GM20431 (cell line): ENCODE data around the gene POLN.

Experiments used
- in situ Hi-C: fragments of 300-500 bp; cut with MseI, MboI; formaldehyde crosslinking; loops from one replicate; pipeline ENCODE4 v1.15.0; 2020; ENCODE audit warnings: low sequenced_read_pairs; ENCODE audit not compliant: unreplicated experiment

Gene POLN

GRCh38 chr4:2264481-2265041, 22.6 kb upstream of the POLN start:
- in situ Hi-C loops: no loop called here

GRCh38 chr4:2263926-2264321, 22.0 kb upstream of the POLN start:
- in situ Hi-C loops: no loop called here

- in situ Hi-C loops: no loop called here
These were observed 21.0 kb upstream of the POLN start for GRCh38 chr4:2262944-2263250.

- in situ Hi-C loops: no loop called here
These were observed 20.4 kb upstream of the POLN start for GRCh38 chr4:2262145-2262943.

DNA sequence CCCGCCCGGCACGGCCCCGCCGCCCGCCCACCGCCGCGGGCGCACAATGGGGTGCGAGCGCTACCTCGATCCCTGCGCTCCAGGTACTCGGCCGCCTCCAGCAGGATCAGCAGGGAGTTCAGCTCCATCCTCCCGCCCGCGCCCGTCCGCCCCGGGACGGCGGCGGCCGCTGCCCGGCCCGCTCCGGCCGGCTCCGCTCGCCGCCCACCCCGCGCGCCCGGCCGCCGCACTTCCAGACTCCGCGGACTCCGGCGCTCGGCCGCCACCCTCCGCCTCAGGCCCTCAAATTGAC, 19.9 kb upstream of the POLN start, which contains the start of gene MXD4:
Gene MXD4, minus strand, starts transcription at position 257 of the 292 bp plus-strand sequence. Its CDS starts 129 bp downstream, at position 128.
- in situ Hi-C loops: no loop called here

- in situ Hi-C loops: no loop called here
These were observed 19.4 kb upstream of the POLN start for GRCh38 chr4:2261110-2261852.

- in situ Hi-C loops: no loop called here
These were observed 18.6 kb upstream of the POLN start for GRCh38 chr4:2260344-2261109.

- in situ Hi-C loops: no loop called here
These were observed 17.8 kb upstream of the POLN start for GRCh38 chr4:2259541-2260343.

DNA sequence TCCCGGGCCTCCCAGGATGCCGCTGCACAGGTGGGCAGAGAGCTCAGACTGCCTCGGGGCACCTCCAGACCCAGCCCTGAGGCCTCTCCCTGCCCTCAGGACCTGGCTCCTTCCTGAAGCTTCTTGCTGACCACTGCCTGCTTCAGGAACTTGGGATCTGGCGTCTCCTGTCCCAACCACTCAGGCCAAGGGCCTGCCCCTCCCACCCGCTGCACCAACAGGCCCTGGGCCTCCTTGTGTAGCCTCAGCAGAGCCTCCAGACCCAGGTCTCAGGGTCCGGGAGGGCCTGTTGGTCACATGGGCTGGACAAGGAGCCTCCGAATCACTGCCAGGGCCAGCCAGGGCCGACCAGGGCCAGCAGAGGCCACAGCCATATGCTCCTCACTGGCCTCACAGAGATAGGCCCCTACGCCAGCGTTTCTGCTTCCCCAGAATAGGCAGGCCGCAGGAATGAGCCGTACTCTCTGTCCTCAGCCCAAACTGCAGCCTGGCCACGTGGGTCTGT, 17.2 kb upstream of the POLN start:
- in situ Hi-C loops: no loop called here

GRCh38 chr4:2258091-2259035, 16.4 kb upstream of the POLN start:
- in situ Hi-C loops: no loop called here

GRCh38 chr4:2257361-2258081, 15.6 kb upstream of the POLN start:
- in situ Hi-C loops: no loop called here

GRCh38 chr4:2256781-2257191, 14.9 kb upstream of the POLN start:
- in situ Hi-C loops: no loop called here

GRCh38 chr4:2256156-2256731, 14.3 kb upstream of the POLN start:
- in situ Hi-C loops: no loop called here

- in situ Hi-C loops: no loop called here
These were observed 13.7 kb upstream of the POLN start for GRCh38 chr4:2255501-2256155.

- in situ Hi-C loops: no loop called here
These were observed 13.0 kb upstream of the POLN start for GRCh38 chr4:2254665-2255500.
